Stimulated activated CD4-positive, alpha-beta T cell treated with anti-CD3 and anti-CD28 coated beads, TNF-alpha, amount 100 ng/mL, for 4 hours (primary cell): ENCODE data around the gene DZIP1L.

Source experiments
- DNase-seq, 3 experiments: peaks; one replicate each; pipeline ENCODE4 v3.0.0-alpha.2; 2020; ENCODE audit warnings: low read depth in 3 of 3

Gene DZIP1L

DNA sequence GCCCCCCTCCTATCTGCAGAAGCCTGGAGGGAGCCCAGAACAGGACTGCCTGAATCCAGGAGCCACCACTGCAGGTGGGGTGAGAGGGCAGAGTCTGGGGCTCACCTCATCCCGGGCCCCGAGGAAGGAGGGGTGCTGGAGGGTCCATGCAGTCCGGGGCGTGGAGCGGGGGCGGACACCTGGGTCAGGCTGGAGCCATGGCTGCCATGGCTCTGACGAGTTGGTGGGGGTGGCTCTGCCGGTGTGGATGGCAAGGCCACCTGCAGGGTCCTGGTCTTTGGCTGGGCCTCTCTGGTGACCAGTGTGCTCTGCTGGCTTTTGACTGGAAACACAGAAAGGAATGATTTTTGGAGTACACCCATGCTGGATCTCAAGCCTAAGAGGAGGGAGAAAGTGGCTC lies 47.4 kb downstream of the DZIP1L start:
- no peak for DNase-seq

DNA sequence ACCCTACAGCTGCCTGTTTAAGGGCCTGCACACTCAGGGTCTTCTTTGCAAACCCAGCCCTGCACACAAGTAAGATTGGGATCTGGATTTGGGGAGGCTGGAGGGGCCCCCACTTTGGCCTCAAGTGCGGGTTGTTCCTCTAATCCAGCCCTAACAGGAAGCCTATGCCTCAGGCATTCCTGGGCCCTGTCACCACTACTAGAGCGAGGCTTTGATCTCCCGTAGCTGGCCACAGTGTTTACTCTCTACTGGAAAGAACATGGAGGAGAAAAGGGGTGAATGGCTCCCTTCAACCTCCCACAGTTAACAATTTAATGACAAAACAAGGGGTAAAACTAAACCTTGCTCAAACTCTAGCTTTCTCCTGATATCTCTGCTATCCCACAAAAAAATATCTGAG lies 48.4 kb downstream of the DZIP1L start:
- DNase-seq, result no peak

DNA sequence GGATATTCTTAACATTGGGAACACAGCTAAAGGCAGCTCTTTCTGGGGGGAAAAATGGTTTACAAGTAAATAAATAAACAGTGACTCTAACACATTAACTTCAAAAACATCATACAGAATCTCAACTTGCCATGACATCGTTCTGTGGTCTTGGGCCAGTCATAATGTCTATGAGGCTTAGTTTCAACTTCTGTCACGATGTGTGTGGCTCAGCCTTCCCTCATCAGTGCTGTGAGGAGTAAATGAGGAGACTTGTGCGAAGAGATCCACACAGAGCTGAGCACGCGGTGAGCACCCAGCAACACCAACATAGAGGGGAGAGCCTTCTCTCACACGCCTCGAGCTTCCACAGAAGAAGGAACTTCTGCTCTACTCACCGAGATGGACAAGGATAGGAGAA lies 49.0 kb downstream of the DZIP1L start:
- DNase-seq, result no peak

DNA sequence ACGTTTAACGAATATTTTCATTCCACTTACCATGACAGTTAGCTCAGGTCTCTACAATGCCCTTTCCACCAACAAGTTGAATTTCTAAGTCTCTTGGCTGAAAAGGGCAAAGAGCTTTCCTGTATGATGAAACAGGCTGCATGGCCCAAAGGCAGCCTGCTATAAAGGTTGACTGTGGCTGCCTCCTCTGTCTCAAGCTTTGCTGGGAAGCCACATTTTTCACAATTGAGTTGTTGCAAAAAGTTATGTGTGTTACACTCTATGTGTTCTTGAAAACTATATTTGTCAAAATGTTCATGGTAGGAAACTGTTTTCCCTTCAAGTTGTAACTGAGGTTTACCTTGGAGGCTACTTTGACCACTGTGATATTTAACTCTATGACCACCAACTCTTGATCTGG lies 49.5 kb downstream of the DZIP1L start:
- DNase-seq, result no peak

DNA sequence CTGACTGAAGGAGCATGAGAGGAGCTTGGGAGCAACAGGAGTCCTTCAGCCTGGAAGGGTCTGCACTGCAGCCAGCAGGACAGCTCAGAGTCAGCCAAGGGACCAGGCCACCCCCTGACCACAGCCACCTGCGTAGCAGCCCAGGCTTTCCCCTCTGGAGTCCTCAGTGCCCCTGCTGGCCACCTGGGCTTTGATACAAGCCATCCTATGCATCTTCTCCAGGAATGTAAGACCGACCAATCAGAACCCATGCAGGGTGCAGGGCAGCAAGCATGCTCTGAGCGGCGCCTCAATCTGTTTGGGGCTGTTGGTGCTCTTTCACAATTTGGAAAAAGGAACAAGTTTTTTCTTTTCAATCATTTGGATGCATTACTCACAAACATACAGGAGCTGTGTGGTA lies 52.0 kb downstream of the DZIP1L start:
- no peak for DNase-seq

DNA sequence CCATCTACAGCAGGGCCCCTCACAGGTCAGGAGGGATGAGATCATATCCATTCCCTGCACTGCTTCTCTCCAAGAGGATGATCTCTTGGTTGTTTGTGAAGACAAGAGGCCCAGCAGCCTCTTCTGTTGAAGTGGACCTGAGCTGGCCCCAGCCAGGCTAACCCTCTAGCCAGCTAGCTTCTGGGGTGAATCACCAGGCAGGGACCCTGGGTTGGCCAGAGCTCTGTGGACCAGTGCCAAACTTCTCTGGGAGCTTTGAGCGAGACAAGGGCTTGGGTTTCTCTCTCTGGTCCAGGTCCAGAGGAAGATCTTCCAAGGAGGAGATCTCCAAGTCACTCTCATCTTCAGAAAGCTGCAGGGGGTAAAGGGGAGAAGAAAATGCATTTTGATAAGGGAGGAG lies 52.8 kb downstream of the DZIP1L start:
- DNase-seq, result no peak

DNA sequence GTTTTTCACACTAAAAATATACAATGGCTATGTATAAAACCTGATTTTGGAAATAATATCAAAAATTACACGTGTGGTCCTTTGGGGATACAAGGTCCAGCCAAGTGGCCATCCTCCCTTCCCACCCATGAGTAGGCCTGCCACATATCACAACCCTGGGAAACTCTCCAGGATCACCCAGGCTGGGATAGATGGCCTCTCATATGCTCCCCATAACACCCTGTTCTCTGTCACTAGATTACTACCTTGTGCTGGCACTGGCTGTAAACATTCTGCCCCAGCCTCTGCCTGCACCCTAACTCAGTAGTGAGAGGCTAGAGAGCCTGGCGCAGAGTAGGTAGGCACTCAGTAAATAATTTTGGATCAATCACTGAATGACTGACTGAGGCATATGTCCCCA lies 53.4 kb downstream of the DZIP1L start:
- DNase-seq, result no peak

DNA sequence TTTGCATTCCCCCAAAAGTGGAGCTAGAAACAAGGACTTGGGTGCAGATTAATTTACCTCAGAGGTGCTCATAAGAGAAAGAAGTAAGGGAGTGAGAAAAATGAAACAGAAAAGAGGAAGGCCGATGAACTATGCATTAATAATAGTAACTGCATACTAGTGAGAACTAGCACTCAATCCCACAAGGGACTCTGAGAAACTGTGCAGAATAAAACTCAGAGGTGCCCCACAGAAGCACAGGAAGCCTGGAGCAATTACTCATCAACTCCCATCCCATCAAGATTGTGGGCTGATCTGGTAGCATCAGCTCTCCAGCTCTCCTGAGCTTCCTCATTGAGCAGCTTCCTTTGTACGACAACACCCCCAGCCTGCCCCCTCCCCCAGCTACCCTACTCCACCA lies 54.6 kb downstream of the DZIP1L start:
- no peak for DNase-seq

DNA sequence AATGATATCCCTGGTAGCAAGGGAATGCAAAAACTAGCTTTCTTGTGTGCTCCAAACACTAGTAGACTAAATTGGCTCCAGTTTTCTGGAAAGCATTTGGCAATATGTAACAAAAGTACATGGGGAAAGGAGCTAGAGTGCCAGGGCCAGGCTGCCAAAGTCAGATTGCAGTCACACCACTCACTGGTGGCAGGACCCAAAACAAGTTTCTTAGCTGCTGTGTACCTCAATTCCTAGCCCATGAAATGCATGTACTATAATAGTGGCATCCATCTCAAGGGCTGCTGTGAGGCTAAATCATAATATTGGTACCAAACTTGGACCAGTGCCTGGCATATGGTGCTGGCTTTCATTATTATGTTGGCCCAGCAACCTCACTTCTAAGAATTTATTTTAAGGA lies 56.1 kb downstream of the DZIP1L start:
- no peak for DNase-seq

DNA sequence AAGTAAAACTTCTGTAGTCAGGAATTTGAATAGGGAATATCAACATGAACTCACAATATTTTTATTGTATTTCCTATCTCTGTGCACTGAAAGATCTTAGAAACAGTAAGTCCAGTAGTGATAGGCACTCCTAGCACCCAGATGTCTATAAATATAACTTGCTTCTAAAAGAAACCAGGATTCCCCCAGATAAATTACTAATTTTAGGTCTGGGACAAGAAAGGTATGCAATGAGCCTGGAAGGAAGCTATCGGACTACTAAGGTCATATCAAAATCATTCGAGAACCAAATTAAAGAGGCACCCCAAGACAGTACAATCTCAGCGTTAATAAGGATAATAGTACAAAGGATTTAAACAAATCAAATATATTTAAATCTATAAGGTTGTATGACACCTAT lies 58.0 kb downstream of the DZIP1L start:
- no peak for DNase-seq

DNA sequence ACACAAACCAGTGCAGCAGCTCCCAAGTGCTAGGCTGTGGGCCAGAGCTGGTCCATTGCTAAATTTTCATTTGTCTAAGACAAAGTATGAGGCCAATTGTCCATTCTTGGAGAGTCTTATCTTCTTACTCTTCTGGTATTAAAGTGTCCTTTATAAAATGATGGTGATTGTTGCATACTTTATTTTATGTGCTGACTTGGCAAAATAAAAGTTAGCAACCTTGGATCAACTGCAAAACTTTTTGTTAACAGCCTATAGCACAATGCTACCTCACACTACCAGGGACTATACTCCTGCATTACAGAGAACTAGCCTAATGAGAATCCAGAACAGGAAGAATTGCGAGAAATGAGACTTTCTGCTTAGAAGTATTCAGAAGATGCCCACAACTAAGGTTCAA lies 61.4 kb downstream of the DZIP1L start:
- DNase-seq, result no peak

DNA sequence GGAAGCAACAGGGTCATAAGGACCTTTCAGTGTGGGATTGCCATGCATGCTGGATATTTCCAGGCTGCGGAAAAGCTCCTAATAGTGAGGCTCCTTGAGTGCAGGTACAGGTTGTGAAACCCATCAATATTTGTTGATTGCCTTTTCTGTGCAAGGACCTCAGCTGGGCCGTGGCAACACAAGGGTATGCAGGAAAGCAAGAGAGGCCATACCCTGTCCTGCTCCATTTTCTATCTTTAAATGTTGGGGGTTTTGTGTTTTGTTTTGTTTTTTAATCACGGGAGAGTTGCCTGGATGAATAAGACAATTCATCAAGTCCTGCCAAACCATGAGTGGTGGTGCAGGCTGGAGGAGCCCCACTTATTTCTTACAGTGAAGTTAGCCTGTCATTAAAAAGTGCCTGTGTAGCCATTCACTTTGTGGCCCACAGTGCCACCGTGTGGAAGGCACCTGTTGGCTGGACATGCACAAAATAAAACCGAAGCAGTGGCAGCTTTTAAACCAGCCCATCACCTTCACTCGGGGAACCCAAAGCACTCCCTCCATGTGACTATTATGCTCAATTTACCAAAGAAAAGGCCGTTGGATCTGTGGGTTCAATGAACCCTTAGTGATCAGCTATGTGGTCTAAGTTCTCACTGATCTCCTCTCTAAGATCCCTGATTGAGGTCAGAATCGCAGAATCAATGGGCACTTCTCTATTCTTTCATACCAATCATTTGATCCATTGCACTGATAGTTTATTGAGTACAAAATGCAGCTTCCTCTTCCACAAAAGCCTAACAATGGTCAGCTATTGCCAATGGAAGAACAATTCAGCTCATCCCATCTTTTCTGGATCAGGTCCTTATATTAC lies 63.2 kb downstream of the DZIP1L start:
- no peak for DNase-seq

DNA sequence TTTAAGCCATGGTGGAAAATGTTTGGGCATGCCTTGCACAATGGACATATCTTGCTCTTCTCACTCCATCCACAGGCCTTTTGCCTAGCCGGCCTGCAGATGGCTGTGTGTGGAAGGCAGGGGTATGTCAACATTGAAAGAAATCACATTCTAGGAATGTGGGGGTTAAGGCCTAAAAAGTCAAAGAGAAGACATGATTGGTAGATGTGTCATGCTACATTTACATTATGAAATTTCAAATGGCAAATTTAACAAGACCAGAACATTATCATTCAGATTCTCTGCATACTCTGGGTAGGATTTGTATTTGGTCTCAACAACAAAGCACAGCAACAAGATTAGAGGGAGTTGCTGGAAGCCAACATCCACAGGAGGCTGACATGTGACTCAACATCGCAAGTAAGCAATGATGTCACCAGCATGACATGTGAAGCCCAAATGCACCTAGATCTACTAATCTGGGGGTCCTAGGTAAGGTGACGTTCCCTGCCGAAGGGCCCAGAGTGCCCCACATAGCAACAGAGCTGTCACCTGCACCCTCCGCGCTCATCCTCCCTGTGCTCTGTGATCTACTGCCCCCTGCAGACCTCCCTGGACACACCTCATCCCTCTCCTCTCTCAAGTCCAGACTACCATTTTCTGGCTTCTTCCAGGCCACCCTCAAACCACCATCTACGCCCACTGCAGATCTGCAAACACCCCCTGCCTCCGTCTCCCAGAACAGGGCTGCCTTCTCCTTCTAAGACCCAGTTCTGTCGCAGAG lies 66.1 kb downstream of the DZIP1L start:
- DNase-seq, result no peak

DNA sequence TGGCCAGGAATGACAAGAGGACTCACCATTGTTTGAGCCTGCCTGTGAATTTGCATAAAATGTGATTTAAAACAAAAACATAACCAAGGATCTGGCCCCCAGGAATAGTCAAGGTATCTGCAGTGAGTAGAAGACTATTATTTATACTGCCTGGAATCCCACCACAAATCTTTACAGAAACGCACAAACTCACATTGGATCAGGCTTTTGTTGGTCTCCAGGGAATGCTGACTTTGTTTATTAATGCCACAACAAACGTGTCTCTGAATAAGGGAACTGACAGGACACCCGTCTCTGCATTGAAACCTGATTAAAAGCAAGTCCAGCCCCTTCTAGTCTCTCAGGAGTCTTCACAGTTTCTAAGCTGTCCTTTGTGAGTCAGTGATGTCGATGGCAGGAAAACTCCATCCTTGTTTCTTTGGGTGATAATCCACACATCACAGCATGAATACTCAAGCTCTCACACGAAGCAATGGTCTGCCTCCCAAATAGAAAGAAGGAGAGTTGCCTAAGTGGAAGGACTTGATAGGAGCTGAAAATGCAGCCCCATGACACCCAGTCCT lies 67.7 kb downstream of the DZIP1L start:
- DNase-seq, result no peak

DNA sequence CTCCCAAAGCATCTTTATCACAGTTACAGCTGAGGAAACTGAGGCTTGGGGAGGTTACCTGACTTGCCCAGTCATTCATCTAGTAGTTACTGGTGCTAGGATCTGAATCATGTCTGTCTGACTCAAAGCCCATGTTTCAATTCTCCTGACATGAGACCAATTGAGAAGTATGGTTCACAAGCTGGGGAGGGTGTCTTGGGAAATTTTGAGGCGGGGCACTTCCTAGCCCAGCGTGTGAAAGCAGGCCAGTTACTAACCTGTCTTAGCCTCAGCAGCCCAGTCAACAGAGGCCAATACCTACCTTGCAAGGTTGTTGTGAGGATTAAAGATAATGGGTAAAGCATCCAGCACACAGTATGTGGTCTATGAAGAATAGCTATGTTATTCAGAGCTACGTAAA lies 68.5 kb downstream of the DZIP1L start:
- DNase-seq, result no peak

DNA sequence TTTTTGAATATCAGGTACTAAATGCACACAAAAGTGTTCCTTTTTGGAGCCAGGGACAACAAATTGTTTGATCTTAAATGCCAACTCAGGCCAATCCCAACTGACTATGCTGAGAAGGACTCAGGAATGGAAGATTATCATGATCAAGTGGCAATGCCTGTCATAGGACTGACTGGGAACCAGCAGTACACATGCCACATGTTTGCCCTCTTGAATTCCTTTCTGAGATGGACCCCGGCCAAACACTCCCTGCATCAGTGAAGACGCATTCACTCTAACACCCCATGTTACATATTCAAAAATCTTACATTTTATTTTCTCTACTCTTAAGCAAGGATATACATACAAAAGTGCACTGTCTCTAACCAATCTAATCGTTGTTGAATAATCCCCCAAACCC lies 69.3 kb downstream of the DZIP1L start:
- no peak for DNase-seq

DNA sequence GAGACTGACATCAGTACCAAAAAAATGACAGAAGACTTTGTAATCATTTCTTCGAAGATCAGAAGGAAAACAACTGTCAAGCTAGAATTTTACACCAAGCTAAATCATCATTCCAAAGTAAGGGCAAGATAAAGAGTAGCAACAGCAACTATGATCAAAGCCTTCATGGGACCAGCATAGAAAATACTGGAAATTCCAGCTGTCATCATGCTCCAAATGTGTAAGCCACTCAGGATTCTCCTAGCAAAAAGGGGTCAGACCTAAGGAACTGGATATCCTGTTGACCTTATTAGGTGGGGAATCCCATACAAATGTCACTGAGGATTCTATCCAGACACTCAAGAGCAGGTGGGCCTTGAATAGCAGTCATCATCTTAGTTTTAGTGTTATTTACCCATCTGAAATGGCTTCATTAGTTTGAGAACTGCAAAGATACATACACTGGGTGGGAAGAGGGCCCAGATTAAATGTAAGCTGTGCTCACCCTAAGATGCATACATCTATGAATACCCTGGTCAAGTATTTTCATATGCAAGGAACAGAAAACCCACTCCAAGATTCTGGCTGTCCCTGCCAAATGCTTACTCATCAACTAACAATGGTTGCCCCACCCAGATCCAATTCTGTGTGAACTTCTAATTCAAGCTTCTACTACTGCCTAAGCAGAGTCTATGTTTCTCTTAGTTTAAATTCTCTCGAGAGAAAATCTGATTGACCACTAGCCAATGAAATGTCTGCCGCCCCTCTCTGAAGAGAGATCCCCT lies 72.0 kb downstream of the DZIP1L start:
- no peak for DNase-seq

DNA sequence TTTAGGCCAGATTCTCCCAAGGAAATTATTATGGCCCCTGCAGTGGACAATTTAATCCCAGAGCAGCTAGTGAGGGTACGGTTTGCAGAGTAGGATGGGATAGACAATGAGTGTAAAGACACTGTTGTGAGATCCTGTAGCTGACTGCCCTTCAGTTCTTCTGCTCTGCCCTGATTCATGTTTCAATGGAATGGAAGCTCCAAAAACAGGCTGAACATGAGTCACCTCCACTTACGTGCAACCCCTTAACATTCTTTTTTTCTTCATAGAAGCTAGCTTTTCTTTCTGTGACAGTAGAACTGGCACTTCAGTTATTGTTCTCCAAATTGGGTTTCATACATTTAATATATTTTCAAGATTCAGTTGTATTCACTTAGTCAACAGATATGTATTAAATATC lies 73.4 kb downstream of the DZIP1L start:
- no peak for DNase-seq

DNA sequence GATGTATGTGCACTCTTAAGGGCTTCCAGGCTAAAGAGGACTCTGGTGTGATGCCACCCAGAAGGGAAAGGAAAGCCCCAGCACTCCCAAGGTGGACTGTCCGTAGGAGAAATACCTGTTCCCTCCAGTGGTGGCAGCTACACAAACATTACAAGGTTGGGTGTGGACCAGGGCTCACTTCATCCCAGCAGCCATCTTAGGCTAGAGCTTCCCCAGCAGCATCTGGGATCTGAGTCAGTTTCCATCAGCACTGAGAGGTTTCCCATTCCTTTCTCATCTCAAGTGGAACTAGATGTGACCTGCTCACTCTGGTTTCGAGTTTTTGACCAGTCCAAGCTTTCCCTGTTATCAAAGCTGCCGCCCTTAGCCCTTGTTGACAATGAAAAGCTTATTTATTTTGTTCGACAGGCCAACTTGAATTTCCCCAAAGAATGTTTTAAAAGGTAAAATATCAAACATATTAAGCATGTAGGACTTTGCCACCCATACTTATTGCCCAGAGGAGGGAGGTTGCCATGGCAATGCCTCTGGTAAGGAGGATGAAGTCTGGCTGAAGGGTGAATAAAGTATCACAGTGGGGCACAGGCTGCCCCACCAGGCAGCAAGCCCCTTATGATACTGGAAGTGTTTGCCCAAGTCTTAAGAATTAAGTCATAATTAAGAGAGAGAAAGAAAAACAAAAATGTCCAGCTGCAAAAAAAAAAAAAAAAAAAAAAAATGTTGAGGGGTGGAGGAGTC lies 76.5 kb downstream of the DZIP1L start:
- no peak for DNase-seq

DNA sequence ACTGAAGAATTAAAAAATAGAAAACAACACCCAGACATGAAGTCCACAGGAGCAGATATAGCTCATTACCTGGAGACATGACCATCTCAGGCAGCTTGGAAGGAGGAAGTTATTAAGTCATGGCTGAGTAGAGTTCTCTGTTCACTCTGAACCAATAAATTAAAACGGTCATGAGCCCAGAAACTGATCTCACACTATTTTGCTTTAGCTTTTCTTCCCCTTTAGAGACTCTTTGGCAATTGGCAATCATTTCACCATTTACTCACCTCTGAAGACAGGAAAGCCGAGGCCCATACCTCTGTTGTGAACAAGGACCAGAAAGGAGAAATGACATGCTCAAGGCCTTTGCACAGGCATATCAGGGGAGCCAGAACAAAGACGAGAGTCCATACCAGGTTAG lies 78.8 kb downstream of the DZIP1L start:
- no peak for DNase-seq

DNA sequence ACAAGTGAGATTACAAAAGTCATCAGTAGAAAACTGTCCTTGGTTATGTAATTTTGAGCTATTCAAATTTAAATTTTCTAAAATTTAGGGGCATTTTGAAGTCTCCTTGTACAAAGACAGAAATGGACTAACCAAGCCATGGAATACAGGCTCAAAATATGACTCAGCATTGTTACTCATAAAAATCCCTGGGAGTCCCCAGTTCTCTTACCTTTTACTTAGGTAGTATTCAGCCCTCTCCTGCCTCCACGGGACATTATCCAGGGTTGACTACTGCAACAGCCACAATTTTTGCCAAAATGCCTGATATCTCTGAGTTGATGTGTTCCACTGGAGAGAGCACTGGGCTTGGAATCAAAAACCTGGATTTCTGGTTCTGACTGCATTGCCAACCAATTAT lies 80.5 kb downstream of the DZIP1L start:
- no peak for DNase-seq
